Measurements from ENCODE around the gene WASF2. TPM values are rescaled to one million over a fixed set of nuclear protein-coding genes. Genes with fewer than 3 reads are reported as not detected.

The WASF2 gene
- total and polyA plus RNA-seq, 2 of the 8 experiments (the other 6 are each of a cell fraction or from before 2014, with no cell fraction given): 32.1 to 86.6 TPM

DNA sequence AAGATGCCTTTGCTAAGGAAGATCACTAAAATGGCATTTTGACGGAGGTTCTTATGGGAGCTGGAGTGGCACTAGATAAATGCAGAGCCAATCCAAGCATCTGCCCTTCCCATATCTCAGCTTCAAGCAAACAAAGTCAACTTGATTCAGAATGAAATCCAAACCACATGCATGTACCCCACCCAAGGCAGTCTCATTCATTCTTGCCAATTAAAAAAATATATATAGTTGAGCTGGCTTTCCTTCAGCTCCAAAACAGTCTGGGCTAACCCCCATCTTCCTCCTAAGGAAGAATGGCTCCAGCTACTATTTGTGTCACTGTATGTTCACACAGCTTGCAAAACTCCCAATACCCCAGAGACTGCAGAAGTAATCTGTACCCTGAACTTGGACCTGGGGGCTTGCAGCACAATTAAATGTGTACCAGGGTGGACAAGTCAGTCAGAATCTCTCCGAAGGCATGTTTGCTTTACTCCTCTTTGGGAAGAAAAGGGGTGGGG is 62.1 kb downstream of the WASF2 start:
- no peak overlapping the region for H3K27ac ChIP-seq (ENCODE audit: low read depth, low read length)
- no peak overlapping the region for H3K4ac ChIP-seq (replicated peaks; ENCODE audit: insufficient read length, low read depth, low read length)
- H2BK15ac ChIP-seq (ENCODE audit: low read length): peak overlapping the region; percentile 63; the same call in 1 of the 2 replicates
- DNase-seq (ENCODE audit: low read depth in 1 of 2, low spot score in 2 of 2): no peak
- H4K91ac ChIP-seq (replicated peaks; ENCODE audit: insufficient read length, low read length): no peak overlapping the region
- no peak overlapping the region for H2BK120ac ChIP-seq (replicated peaks; ENCODE audit: low read depth, low read length)
- H4K5ac ChIP-seq (ENCODE audit: insufficient read length, low read depth, low read length): no peak overlapping the region
- 91% methylated on average over 2 of the region's 2 CpGs; no CpG with 5 or more reads in 1 of the 2 experiments for WGBS, 2 experiments (ENCODE audit: extremely low coverage in 1 of 2, insufficient coverage in 1 of 2, insufficient read length in 1 of 2, insufficient replicate concordance in 2 of 2, low coverage in 1 of 2, low lambda C conversion rate in 2 of 2, missing lambda C conversion rate in 1 of 2)
- peaks cover 10% of the 10 kb centered on the region; the same call in 1 of the 2 replicates for H3K79me1 ChIP-seq (ENCODE audit: low read depth, low read length)
- POLR2A ChIA-PET (ENCODE audit: partially characterized antibody): interaction anchor here (0.9 to 3.7 kb wide), 6 partner anchors 9 to 143 kb away, joined by 3 to 23 read pairs (median 5); no protein-coding TSS in a partner anchor
- TF ChIP-seq FOSL1 (IDR thresholded peaks at IDR 0.05; ENCODE audit: insufficient read depth, low read depth, low read length) (no peak), EZH2 (IDR thresholded peaks at IDR 0.05; ENCODE audit: low read depth, low read length, severe bottlenecking) (no peak), NANOG (IDR thresholded peaks at IDR 0.05; ENCODE audit: insufficient read depth, low read depth, low read length, poor library complexity, severe bottlenecking) (no peak), GABPA (IDR thresholded peaks at IDR 0.05; ENCODE audit: borderline replicate concordance, insufficient read depth, low read length) (no peak), YY1 (IDR thresholded peaks at IDR 0.05; ENCODE audit: low read depth, low read length) (no peak), RNF2 (IDR thresholded peaks at IDR 0.05; ENCODE audit: borderline replicate concordance, low read depth, low read length, missing control alignments, poor library complexity, severe bottlenecking) (no peak), KDM5A (IDR thresholded peaks at IDR 0.05; ENCODE audit: low read length) (no peak)
- peaks cover 17 to 30% (median 22%) of the 10 kb centered on the region in 4 experiments for H3K4me1 ChIP-seq (replicated peaks in 1 of 4; ENCODE audit: control insufficient read depth in 3 of 4, insufficient read depth in 4 of 4, low read length in 3 of 4)
- CTCF ChIA-PET (ENCODE audit: partially characterized antibody): interaction anchor here (0.9 to 37.8 kb wide), 10 partner anchors 11 to 180 kb away, joined by 3 to 863 read pairs (median 5); no protein-coding TSS in a partner anchor
- no peak overlapping the region for H3K56ac ChIP-seq (replicated peaks; ENCODE audit: insufficient read length, low read depth, low read length)
- H3K4me2 ChIP-seq (ENCODE audit: insufficient read depth in 1 of 2, low read depth in 2 of 2, low read length in 2 of 2): peak overlapping the region; percentile 36 to 40; a peak in 2 of 4 replicates
- H4K8ac ChIP-seq (ENCODE audit: extremely low read depth, insufficient read depth, low read length): no peak overlapping the region
- H3K18ac ChIP-seq (ENCODE audit: extremely low read depth, low read length): 0 out of 2 replicates have a peak overlapping the region, but pooled peaks have one; percentile 6
- H3K14ac ChIP-seq (ENCODE audit: insufficient read length): no peak overlapping the region
- H4K20me1 ChIP-seq (replicated peaks in 1 of 2; ENCODE audit: control insufficient read depth in 1 of 2, insufficient read depth in 2 of 2, low read length in 2 of 2): peaks cover 0 to 6% of the 10 kb centered on the region in 2 experiments
- H3K9me3 ChIP-seq (ENCODE audit: insufficient read depth in 2 of 2, low read depth in 1 of 2, low read length in 1 of 2): no peaks in the 10 kb centered on the region
- peaks cover 0 to 13% (median 3%) of the 10 kb centered on the region in 4 experiments; a peak in 2 of 8 replicates for H3K36me3 ChIP-seq (ENCODE audit: control insufficient read depth in 2 of 4, insufficient read depth in 4 of 4, low read length in 3 of 4)
- H3K79me2 ChIP-seq (ENCODE audit: control insufficient read depth in 1 of 2, insufficient read depth in 2 of 2, low read length in 2 of 2): peaks cover 0 to 24% of the 10 kb centered on the region in 2 experiments; a peak in 2 of 4 replicates
- H2AFZ ChIP-seq (ENCODE audit: low read length): no peak overlapping the region
- peak overlapping the region; percentile 85 for H2BK5ac ChIP-seq (ENCODE audit: low read depth, low read length)
- H3K4me3 ChIP-seq (ENCODE audit: extremely low read depth in 1 of 4, insufficient read depth in 2 of 4, low read depth in 3 of 4, low read length in 4 of 4): no peak overlapping the region
- H3K23me2 ChIP-seq (ENCODE audit: low read depth, low read length): no peaks in the 10 kb centered on the region
- H2BK20ac ChIP-seq (ENCODE audit: low read length): peak overlapping the region; percentile 55; the same call in 1 of the 2 replicates
- H2BK12ac ChIP-seq (ENCODE audit: low read depth, low read length): peak overlapping the region; percentile 97; the same call in 1 of the 2 replicates
- no peaks in the 10 kb centered on the region for H3K27me3 ChIP-seq (replicated peaks in 1 of 4; ENCODE audit: control insufficient read depth in 3 of 4, extremely low read depth in 1 of 4, insufficient read depth in 3 of 4, low read length in 3 of 4)
- FAIRE-seq: no peak
- H3K23ac ChIP-seq (ENCODE audit: insufficient read length): no peak overlapping the region
- H2AK5ac ChIP-seq (ENCODE audit: low read depth, low read length): no peak overlapping the region; the same call in 1 of the 2 replicates
- H3K9ac ChIP-seq (replicated peaks in 1 of 4; ENCODE audit: extremely low read depth in 1 of 4, low read depth in 3 of 4, low read length in 3 of 4): no peak overlapping the region

Data from H1 (cell line).